Activated T-helper 1 cell treated with anti-CD3 and anti-CD28 coated beads, Interleukin-12 subunit alpha, Interleukin-12 subunit beta, Interleukin-2, Interleukin-4 antibody, amounts not matched to agents 30 ng/mL and 10 ng/mL and 1 ng/mL, durations not matched to agents 14 hours and 24 hours and 36 hours (primary cell): ENCODE data around the gene CD300LF. TPM values are rescaled to one million over a fixed set of nuclear protein-coding genes. Genes with fewer than 3 reads are reported as not detected.

Experiments
- DNase-seq: peaks from one replicate; pipeline ENCODE4 v3.0.0; 2021; ENCODE audit warnings: low spot score
- H3K27ac Mint-ChIP-seq: one replicate; pipeline ENCODE4 v1.8.0; 2021; ENCODE audit warnings: mild to moderate bottlenecking, mixed read lengths
- H3K27me3 Mint-ChIP-seq: one replicate; pipeline ENCODE4 v1.8.0; 2022; ENCODE audit warnings: mild to moderate bottlenecking, moderate library complexity, mixed read lengths; ENCODE audit not compliant: insufficient read depth
- H3K36me3 Mint-ChIP-seq: one replicate; pipeline ENCODE4 v1.8.0; 2021; ENCODE audit warnings: low read depth, mixed read lengths
- H3K4me1 Mint-ChIP-seq: one replicate; pipeline ENCODE4 v1.8.0; 2021; ENCODE audit warnings: low read depth, mixed read lengths
- H3K4me3 Mint-ChIP-seq: one replicate; pipeline ENCODE4 v1.8.0; 2021; ENCODE audit warnings: mild to moderate bottlenecking, moderate library complexity, mixed read lengths
- H3K9me3 Mint-ChIP-seq: one replicate; pipeline ENCODE4 v1.8.0; 2021; ENCODE audit warnings: mixed read lengths
- intact Hi-C: fragments of 100-400 bp; cut with micrococcal nuclease; formaldehyde crosslinking; loops from one replicate; pipeline ENCODE4 v1.15.1; 2024
- total RNA-seq: library from RNA; stranded (reverse); gene quantifications from 2 replicates; pipeline ENCODE4 v1.2.3, GENCODE V29; 2022

The CD300LF gene
- total RNA-seq, 1 donor from 2014 or later: not detected

GRCh38 chr17:74663561-74663960 lies 49.2 kb downstream of the CD300LF start:
- H3K4me1 Mint-ChIP-seq: no peaks in the 10 kb centered on the region
- H3K9me3 Mint-ChIP-seq: no peaks in the 10 kb centered on the region
- H3K36me3 Mint-ChIP-seq: no peaks in the 10 kb centered on the region
- intact Hi-C loops: no loop called here
- no peak for DNase-seq
- peaks cover 57% of the 10 kb centered on the region for H3K27me3 Mint-ChIP-seq
- H3K4me3 Mint-ChIP-seq: no peak overlapping the region
- no peak overlapping the region for H3K27ac Mint-ChIP-seq

GRCh38 chr17:74659889-74660288 lies 52.8 kb downstream of the CD300LF start:
- no peak overlapping the region for H3K27ac Mint-ChIP-seq
- peaks cover 8% of the 10 kb centered on the region for H3K4me1 Mint-ChIP-seq
- intact Hi-C loops: no loop called here
- no peaks in the 10 kb centered on the region for H3K36me3 Mint-ChIP-seq
- H3K4me3 Mint-ChIP-seq: no peak overlapping the region
- H3K9me3 Mint-ChIP-seq: no peaks in the 10 kb centered on the region
- peaks cover 59% of the 10 kb centered on the region for H3K27me3 Mint-ChIP-seq
- DNase-seq: no peak

- Mint-ChIP-seq H3K4me3 (no peak overlapping the region), H3K36me3 (no peaks in the 10 kb centered on the region), H3K27me3 (peaks cover 58% of the 10 kb centered on the region), H3K9me3 (no peaks in the 10 kb centered on the region), H3K4me1 (peaks cover 8% of the 10 kb centered on the region), H3K27ac (no peak overlapping the region)
- DNase-seq: no peak
- intact Hi-C loops: no loop called here
Measured at GRCh38 chr17:74658620-74659019, 54.1 kb downstream of the CD300LF start.

GRCh38 chr17:74654742-74655141 lies 58.0 kb downstream of the CD300LF start:
- no peak for DNase-seq
- H3K9me3 Mint-ChIP-seq: no peaks in the 10 kb centered on the region
- H3K4me3 Mint-ChIP-seq: no peak overlapping the region
- peaks cover 8% of the 10 kb centered on the region for H3K4me1 Mint-ChIP-seq
- no peak overlapping the region for H3K27ac Mint-ChIP-seq
- peaks cover 58% of the 10 kb centered on the region for H3K27me3 Mint-ChIP-seq
- intact Hi-C loops: no loop called here
- H3K36me3 Mint-ChIP-seq: no peaks in the 10 kb centered on the region

- Mint-ChIP-seq H3K4me3 (no peak overlapping the region), H3K27ac (no peak overlapping the region), H3K36me3 (no peaks in the 10 kb centered on the region), H3K27me3 (peaks cover 55% of the 10 kb centered on the region), H3K4me1 (peaks cover under 1% of the 10 kb centered on the region), H3K9me3 (no peaks in the 10 kb centered on the region)
- no peak for DNase-seq
- intact Hi-C loops: no loop called here
Measured at GRCh38 chr17:74652020-74652419, 60.7 kb downstream of the CD300LF start.

- Mint-ChIP-seq H3K4me1 (no peaks in the 10 kb centered on the region), H3K27ac (no peak overlapping the region), H3K36me3 (no peaks in the 10 kb centered on the region), H3K27me3 (peaks cover 61% of the 10 kb centered on the region), H3K9me3 (no peaks in the 10 kb centered on the region), H3K4me3 (no peak overlapping the region)
- intact Hi-C loops: no loop called here
- DNase-seq: no peak
Measured at GRCh38 chr17:74649909-74650308, 62.8 kb downstream of the CD300LF start.

- no peak overlapping the region for H3K27ac Mint-ChIP-seq
- H3K4me1 Mint-ChIP-seq: no peaks in the 10 kb centered on the region
- intact Hi-C loops: no loop called here
- peaks cover 66% of the 10 kb centered on the region for H3K27me3 Mint-ChIP-seq
- DNase-seq: no peak
- H3K36me3 Mint-ChIP-seq: no peaks in the 10 kb centered on the region
- H3K9me3 Mint-ChIP-seq: no peaks in the 10 kb centered on the region
- no peak overlapping the region for H3K4me3 Mint-ChIP-seq
Measured at GRCh38 chr17:74647871-74648672, 64.7 kb downstream of the CD300LF start.

GRCh38 chr17:74646231-74646630 lies 66.5 kb downstream of the CD300LF start:
- no peak for DNase-seq
- intact Hi-C loops: loop anchor here (1.0 kb wide), 1 partner anchor 267 kb away; no protein-coding TSS in a partner anchor
- Mint-ChIP-seq H3K36me3 (no peaks in the 10 kb centered on the region), H3K4me1 (peaks cover 5% of the 10 kb centered on the region), H3K9me3 (no peaks in the 10 kb centered on the region), H3K27ac (no peak overlapping the region), H3K4me3 (no peak overlapping the region), H3K27me3 (peaks cover 73% of the 10 kb centered on the region)

GRCh38 chr17:74645010-74645409 lies 67.7 kb downstream of the CD300LF start:
- Mint-ChIP-seq H3K27me3 (peaks cover 75% of the 10 kb centered on the region), H3K36me3 (no peaks in the 10 kb centered on the region), H3K9me3 (no peaks in the 10 kb centered on the region), H3K4me3 (no peak overlapping the region), H3K4me1 (peaks cover 7% of the 10 kb centered on the region), H3K27ac (no peak overlapping the region)
- intact Hi-C loops: no loop called here
- no peak for DNase-seq

- no peaks in the 10 kb centered on the region for H3K36me3 Mint-ChIP-seq
- no peaks in the 10 kb centered on the region for H3K9me3 Mint-ChIP-seq
- no peak overlapping the region for H3K4me3 Mint-ChIP-seq
- H3K27ac Mint-ChIP-seq: no peak overlapping the region
- no peak for DNase-seq
- peaks cover 13% of the 10 kb centered on the region for H3K4me1 Mint-ChIP-seq
- peaks cover 75% of the 10 kb centered on the region for H3K27me3 Mint-ChIP-seq
- intact Hi-C loops: no loop called here
Measured at GRCh38 chr17:74644419-74644818, 68.3 kb downstream of the CD300LF start.

Other genes starting within 250 kb of the CD300LF start
- gene CD300A, start 246.3 kb downstream of the CD300LF start, total RNA-seq: 9.8 and 10.4 TPM in 2 replicates
- gene CD300LB, start 181.4 kb downstream of the CD300LF start, total RNA-seq: not detected in 2 replicates
- gene CD300C, start 166.8 kb downstream of the CD300LF start, total RNA-seq: 0.32 and 0.41 TPM in 2 replicates
- not detected in 2 replicates for gene CD300H, start 145.4 kb downstream of the CD300LF start, total RNA-seq
- gene CD300LD, start 120.6 kb downstream of the CD300LF start, total RNA-seq: not detected in 2 replicates
- not detected in 2 replicates for gene CD300E, start 89.2 kb downstream of the CD300LF start, total RNA-seq
- 6.0 and 6.1 TPM in 2 replicates for gene RAB37, start 24.3 kb upstream of the CD300LF start, total RNA-seq
- gene NHERF1, start 35.7 kb upstream of the CD300LF start, total RNA-seq: 142 and 153 TPM in 2 replicates
- 69.0 and 70.8 TPM in 2 replicates for gene NAT9, start 63.4 kb upstream of the CD300LF start, total RNA-seq
- 0.02 and 0.34 TPM in 2 replicates for gene GRIN2C, start 147.0 kb upstream of the CD300LF start, total RNA-seq
- 20.1 and 21.5 TPM in 2 replicates for gene FDXR, start 160.1 kb upstream of the CD300LF start, total RNA-seq
- gene FADS6, start 180.7 kb upstream of the CD300LF start, total RNA-seq: not detected in 2 replicates
- gene USH1G, start 210.3 kb upstream of the CD300LF start, total RNA-seq: not detected in 2 replicates
- not detected in 2 replicates for gene OTOP2, start 211.3 kb upstream of the CD300LF start, total RNA-seq
- gene OTOP3, start 223.0 kb upstream of the CD300LF start, total RNA-seq: not detected in 2 replicates